A673 (cell line): ENCODE data around the gene PTX4.

Source experiments
- CTCF ChIP-seq: fragments of 300-800, 200-600 bp; sonication (generic); conservative IDR thresholded peaks from 2 replicates; pipeline ENCODE4 v1.5.1; 2017; ENCODE audit warnings: low read depth, mild to moderate bottlenecking, antibody characterized with exemption, low read length, moderate library complexity, mixed read lengths
- EZH2 ChIP-seq: fragments of 200-600 bp; sonication (generic); IDR thresholded peaks from 2 replicates; pipeline ENCODE4 v1.6.1; 2017; ENCODE audit warnings: borderline replicate concordance, low read depth, mild to moderate bottlenecking, mixed read lengths, antibody characterized with exemption, low read length; ENCODE audit not compliant: poor library complexity, severe bottlenecking

GRCh38 chr16:1532081-1532760, 43.5 kb upstream of the PTX4 start:
- TF ChIP-seq CTCF: no peak
- TF ChIP-seq EZH2: no peak
